ENCODE data around the gene ATP1A2.

DNA sequence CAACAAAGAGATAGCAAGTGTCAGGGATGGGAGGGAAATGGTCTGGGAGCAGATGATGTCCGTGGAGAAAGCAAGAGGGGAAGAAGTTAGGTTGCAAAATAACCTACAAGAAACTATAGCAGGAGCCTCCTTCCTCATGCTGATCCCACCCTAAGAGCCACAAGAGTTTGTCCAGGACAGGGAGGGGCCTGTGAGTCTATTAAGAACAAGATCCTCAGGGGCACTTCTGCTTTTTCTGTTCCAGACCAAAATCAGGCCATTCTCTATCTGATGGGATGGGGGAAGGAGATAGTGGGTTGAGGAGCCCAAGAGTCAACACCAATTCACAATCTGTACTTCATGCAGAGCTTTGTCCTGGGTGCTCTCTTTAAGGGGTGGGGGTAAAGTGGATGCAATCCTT is 28.1 kb downstream of the ATP1A2 start:
- TF ChIP-seq GATA3 (IDR thresholded peaks at IDR 0.05; ENCODE audit: low read depth, low read length) (no peak), GATA2 (IDR thresholded peaks at IDR 0.05; ENCODE audit: low read depth, low read length) (no peak)

All from SH-SY5Y (cell line).